BLaER1 treated with 17β-estradiol and CSF1 and Interleukin-3, amounts not matched to agents 10 nM and 100 nM (cell line): Measurements from ENCODE around the gene FABP7.

Experiments used
- H3K27ac ChIP-seq, 11 experiments: shearing (Covaris generic); formaldehyde crosslinking; 2 replicates each; pipeline ENCODE4 v1.8.1; 2022
- H3K27me3 ChIP-seq, 11 experiments: shearing (Covaris generic); formaldehyde crosslinking; 2 replicates each; pipeline ENCODE4 v1.8.1; 2022
- H3K36me3 ChIP-seq, 11 experiments: shearing (Covaris generic); formaldehyde crosslinking; 2 replicates each; pipeline ENCODE4 v1.8.1; 2022
- H3K4me1 ChIP-seq, 10 experiments: shearing (Covaris generic); formaldehyde crosslinking; 2 replicates each; pipeline ENCODE4 v1.8.1; 2022
- H3K4me2 ChIP-seq, 11 experiments: shearing (Covaris generic); formaldehyde crosslinking; 2 replicates each; pipeline ENCODE4 v1.8.1; 2022
- H3K4me3 ChIP-seq, 10 experiments: shearing (Covaris generic); formaldehyde crosslinking; 2 replicates each; pipeline ENCODE4 v1.8.1; 2022
- H3K9ac ChIP-seq, 11 experiments: shearing (Covaris generic); formaldehyde crosslinking; 2 replicates each; pipeline ENCODE4 v1.8.1; 2022
- H3K9me3 ChIP-seq, 11 experiments: shearing (Covaris generic); formaldehyde crosslinking; replicated peaks in 1 of 11; 2 replicates each; pipeline ENCODE4 v1.8.1; 2022
- H4K20me1 ChIP-seq, 11 experiments: shearing (Covaris generic); formaldehyde crosslinking; 2 replicates each; pipeline ENCODE4 v1.8.1; 2022
- Cebpa-rat ChIP-seq, 11 experiments: shearing (Covaris generic); IDR thresholded peaks; 2 replicates each; pipeline ENCODE4 v1.8.1; 2022

The FABP7 gene

DNA sequence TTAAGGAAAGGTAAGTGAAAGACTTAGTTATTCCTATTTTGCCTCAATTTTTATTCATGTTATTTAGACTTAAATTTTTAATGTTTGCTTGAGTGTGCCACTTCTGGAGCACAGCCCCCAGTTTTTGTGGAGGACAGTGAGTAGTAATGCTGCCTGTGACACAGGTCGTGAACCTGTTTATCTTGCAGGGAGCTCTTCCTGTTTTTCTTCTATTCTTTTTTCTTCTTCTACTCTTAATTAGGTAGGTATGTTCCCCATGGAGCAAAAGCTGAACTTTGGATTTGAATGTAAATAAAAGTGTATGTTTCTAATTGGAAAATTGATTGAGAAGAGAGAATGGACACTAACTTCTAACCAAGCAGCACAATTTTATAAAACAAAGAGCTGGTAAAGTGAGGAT lies 21.9 kb downstream of the FABP7 start:
- Histone ChIP-seq H3K4me1 (0 out of 20 replicates have a peak, but pooled peaks cover 0 to 3% (median 0%) of the 10 kb centered on the region in 10 experiments), H3K9ac (no peak overlapping the region)

DNA sequence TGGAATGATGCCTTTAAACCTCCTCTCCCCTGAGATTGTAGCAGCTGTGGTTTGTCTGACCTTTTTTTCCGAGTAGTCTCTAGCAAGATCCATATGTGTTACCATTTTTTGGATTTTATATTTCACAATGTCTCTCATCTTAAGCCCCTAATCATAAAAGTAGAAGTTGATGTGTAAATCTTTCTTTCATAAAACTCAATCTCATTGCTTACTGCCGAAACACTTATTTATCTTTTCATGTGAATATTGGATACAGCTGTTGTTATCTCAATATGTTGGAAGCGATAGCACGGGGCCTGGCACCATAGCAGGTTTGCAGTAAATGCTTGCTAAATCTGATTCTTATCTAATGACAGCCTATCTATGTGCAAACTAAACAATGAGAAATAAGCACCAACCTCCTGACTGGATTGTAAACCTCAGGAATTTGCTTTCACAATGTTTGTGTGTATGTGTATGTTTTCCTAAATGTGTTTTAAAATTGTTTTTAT lies 23.7 kb downstream of the FABP7 start:
- H3K4me1 ChIP-seq = peaks cover 0 to 3% (median 0%) of the 10 kb centered on the region in 10 experiments; a peak in 1 of 20 replicates
- no peaks in the 10 kb centered on the region for H3K27me3 ChIP-seq
- H3K9ac ChIP-seq = no peak overlapping the region
- no peaks in the 10 kb centered on the region for H4K20me1 ChIP-seq
- peak overlapping the region in 1 of 11 experiments; percentile 4; a peak in 2 of 22 replicates for H3K4me2 ChIP-seq
- H3K9me3 ChIP-seq = no peaks in the 10 kb centered on the region
- H3K36me3 ChIP-seq = no peaks in the 10 kb centered on the region
- TF ChIP-seq Cebpa-rat (IDR thresholded peaks at IDR 0.05) = no peak
- H3K4me3 ChIP-seq = no peak overlapping the region
- H3K27ac ChIP-seq = no peak overlapping the region

More for the DNA sequence above, 21.9 kb downstream of the FABP7 start:
- TF ChIP-seq Cebpa-rat (IDR thresholded peaks at IDR 0.05) = no peak
- Histone ChIP-seq H3K27me3 (no peaks in the 10 kb centered on the region), H3K27ac (no peak overlapping the region), H3K9me3 (no peaks in the 10 kb centered on the region), H3K4me2 (no peak overlapping the region), H3K4me3 (no peak overlapping the region), H4K20me1 (no peaks in the 10 kb centered on the region), H3K36me3 (no peaks in the 10 kb centered on the region)

DNA sequence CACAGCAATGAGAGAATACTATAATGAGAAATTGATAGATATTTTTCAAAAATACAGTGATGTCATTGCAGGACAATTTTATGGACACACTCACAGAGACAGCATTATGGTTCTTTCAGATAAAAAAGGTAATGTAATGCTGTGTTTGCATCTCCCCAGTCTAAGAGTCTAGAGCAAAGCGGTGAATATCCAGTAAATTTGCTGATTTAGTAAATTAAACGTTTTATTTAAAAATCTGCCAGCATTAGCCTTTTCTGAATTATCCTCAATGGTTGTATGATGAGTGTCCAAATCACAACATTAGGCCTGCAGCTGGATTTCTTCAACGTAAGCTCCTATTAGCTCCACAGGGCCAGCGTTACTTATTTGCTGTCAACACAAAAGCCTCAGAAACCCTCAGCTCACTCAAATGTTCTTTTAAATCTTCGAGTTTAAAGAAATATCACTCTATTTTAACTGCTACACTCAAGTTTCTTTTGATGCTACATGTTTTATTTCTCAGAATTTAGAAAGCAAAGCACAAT lies 25.5 kb downstream of the FABP7 start:
- Histone ChIP-seq H3K4me3 (no peak overlapping the region), H3K9me3 (no peaks in the 10 kb centered on the region), H3K4me1 (peaks cover 0 to 3% (median 0%) of the 10 kb centered on the region in 10 experiments; a peak in 1 of 20 replicates), H3K27me3 (no peaks in the 10 kb centered on the region), H4K20me1 (no peaks in the 10 kb centered on the region), H3K27ac (no peak overlapping the region; a peak in 1 of 22 replicates), H3K9ac (no peak overlapping the region), H3K4me2 (no peak overlapping the region), H3K36me3 (no peaks in the 10 kb centered on the region)
- TF ChIP-seq Cebpa-rat (IDR thresholded peaks at IDR 0.05) = no peak

DNA sequence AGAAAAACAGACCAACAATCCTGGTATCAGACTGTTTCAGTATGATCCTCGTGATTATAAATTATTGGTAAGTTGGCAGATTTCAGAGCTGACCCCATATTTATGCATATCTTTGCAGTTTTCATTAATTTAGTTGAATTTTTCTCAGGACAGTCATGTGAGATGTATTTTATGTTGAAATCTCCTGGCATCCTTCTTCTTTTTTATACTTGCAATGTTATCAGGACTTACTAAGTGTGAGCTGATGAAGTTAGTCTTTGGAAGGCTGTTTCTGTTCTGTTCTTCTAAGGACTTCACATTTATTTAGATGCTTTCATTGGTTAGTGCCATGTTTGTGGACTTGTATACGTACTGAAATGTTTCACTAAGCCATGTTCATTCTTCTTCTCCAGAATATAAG lies 26.8 kb downstream of the FABP7 start:
- Histone ChIP-seq H3K27me3 (no peaks in the 10 kb centered on the region), H3K4me2 (no peak overlapping the region), H3K27ac (peak overlapping the region in 1 of 11 experiments; percentile 63; a peak in 1 of 22 replicates), H3K9ac (no peak overlapping the region), H3K9me3 (no peaks in the 10 kb centered on the region), H4K20me1 (no peaks in the 10 kb centered on the region), H3K4me3 (no peak overlapping the region), H3K4me1 (peaks cover 0 to 3% (median 0%) of the 10 kb centered on the region in 10 experiments; a peak in 1 of 20 replicates), H3K36me3 (no peaks in the 10 kb centered on the region)
- no peak for TF ChIP-seq Cebpa-rat (IDR thresholded peaks at IDR 0.05)

DNA sequence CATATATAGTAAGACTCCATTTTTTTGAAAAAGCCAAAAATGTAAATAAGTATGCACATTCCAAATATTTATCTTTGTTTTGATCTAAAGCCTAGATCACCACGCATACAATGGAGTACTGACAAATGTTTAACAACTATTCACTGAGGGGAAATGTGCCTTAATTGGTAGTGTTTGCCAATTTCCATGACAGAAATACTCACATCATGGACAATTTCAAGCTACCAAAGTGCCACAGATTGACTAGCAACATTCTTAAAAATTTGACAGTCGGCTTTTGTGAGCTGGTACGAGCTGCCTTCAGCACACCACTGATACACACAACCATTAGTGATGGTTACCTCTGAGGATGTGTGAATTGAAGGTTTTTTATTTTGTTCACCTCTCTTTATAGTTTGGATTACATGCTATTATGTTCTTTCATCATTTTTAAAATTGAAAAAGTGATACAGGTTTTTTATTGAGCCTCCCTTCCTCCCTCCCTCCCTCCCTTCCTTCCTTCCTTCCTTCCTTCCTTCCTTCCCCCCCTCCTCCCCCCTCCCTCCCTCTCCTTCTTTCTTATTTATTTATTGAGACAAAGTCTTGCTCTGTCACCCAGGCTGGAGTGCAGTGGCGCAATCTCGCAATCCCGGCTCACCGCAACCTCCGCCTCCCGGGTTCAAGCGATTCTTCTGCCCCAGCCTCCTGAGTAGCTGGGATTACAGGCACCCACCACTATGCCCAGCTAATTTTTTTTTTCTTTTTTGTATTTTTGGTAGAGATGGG lies 28.8 kb downstream of the FABP7 start:
- no peak for TF ChIP-seq Cebpa-rat (IDR thresholded peaks at IDR 0.05)
- Histone ChIP-seq H3K4me3 (no peak overlapping the region), H3K27ac (no peak overlapping the region)

DNA sequence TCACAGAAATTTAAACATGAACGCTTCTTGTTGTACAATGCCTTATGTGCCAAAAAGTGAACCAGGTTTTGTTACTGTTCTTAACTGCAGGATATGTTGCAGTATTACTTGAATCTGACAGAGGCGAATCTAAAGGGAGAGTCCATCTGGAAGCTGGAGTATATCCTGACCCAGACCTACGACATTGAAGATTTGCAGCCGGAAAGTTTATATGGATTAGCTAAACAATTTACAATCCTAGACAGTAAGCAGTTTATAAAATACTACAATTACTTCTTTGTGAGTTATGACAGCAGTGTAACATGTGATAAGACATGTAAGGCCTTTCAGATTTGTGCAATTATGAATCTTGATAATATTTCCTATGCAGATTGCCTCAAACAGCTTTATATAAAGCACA lies 29.5 kb downstream of the FABP7 start:
- Histone ChIP-seq H3K9ac (no peak overlapping the region), H3K9me3 (no peaks in the 10 kb centered on the region), H3K27ac (no peak overlapping the region), H3K27me3 (no peaks in the 10 kb centered on the region), H3K4me1 (peaks cover 0 to 3% (median 0%) of the 10 kb centered on the region in 10 experiments; a peak in 1 of 20 replicates), H3K4me2 (no peak overlapping the region), H3K4me3 (no peak overlapping the region), H3K36me3 (no peaks in the 10 kb centered on the region), H4K20me1 (no peaks in the 10 kb centered on the region)
- TF ChIP-seq Cebpa-rat (IDR thresholded peaks at IDR 0.05) = no peak

More for the DNA sequence above, 28.8 kb downstream of the FABP7 start:
- no peaks in the 10 kb centered on the region for H3K27me3 ChIP-seq
- no peaks in the 10 kb centered on the region for H3K9me3 ChIP-seq
- no peaks in the 10 kb centered on the region for H4K20me1 ChIP-seq
- H3K4me1 ChIP-seq = peaks cover 0 to 3% (median 0%) of the 10 kb centered on the region in 10 experiments; a peak in 1 of 20 replicates
- H3K4me2 ChIP-seq = no peak overlapping the region
- H3K9ac ChIP-seq = no peak overlapping the region
- no peaks in the 10 kb centered on the region for H3K36me3 ChIP-seq

DNA sequence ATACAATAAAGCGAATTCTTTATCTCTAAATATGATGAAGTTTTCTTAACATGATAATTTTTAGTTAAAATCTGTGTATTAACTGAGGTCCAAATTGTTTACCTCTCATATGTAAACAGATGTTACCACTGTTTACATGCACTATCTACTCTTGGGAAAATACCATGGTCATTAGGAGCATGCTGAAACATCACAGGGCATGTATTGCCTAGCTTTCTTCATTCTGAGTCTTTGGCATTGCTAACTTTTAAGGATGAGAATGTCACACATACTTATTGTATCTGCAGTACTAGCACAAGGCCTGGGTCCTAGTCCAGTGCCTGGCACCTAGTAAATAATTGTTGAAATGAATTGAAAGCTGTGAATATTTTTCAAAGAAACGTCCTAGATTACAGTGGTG lies 30.2 kb downstream of the FABP7 start:
- Histone ChIP-seq H3K27me3 (no peaks in the 10 kb centered on the region), H4K20me1 (no peaks in the 10 kb centered on the region), H3K9me3 (no peaks in the 10 kb centered on the region), H3K4me2 (no peak overlapping the region), H3K36me3 (no peaks in the 10 kb centered on the region), H3K4me1 (peaks cover 0 to 3% (median 0%) of the 10 kb centered on the region in 10 experiments; a peak in 1 of 20 replicates), H3K4me3 (no peak overlapping the region), H3K27ac (no peak overlapping the region), H3K9ac (no peak overlapping the region)
- TF ChIP-seq Cebpa-rat (IDR thresholded peaks at IDR 0.05) = no peak

DNA sequence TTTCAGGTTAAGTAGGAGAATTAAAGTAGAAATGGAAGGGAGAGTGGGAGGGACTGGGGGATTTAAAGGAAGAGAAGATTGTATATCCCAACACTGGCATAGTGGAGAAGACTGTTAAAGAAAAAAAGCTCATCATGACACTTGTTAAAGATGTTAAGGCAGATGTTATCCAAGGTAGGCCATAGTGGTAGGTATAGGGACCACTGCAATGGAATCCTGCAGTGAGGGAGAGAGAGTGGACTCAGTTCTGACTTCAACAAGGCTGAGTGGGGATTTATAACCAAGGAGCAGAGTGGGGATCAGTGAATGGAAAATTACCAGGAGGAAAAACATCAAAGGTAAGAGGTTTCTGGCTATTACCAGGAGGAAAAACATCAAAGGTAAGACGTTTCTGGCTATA lies 30.7 kb downstream of the FABP7 start:
- Histone ChIP-seq H3K9ac (no peak overlapping the region), H3K4me2 (no peak overlapping the region), H3K9me3 (no peaks in the 10 kb centered on the region), H3K4me1 (peaks cover 0 to 3% (median 0%) of the 10 kb centered on the region in 10 experiments; a peak in 1 of 20 replicates), H3K27me3 (no peaks in the 10 kb centered on the region), H3K27ac (no peak overlapping the region), H3K36me3 (no peaks in the 10 kb centered on the region), H4K20me1 (no peaks in the 10 kb centered on the region), H3K4me3 (no peak overlapping the region)
- no peak for TF ChIP-seq Cebpa-rat (IDR thresholded peaks at IDR 0.05)

DNA sequence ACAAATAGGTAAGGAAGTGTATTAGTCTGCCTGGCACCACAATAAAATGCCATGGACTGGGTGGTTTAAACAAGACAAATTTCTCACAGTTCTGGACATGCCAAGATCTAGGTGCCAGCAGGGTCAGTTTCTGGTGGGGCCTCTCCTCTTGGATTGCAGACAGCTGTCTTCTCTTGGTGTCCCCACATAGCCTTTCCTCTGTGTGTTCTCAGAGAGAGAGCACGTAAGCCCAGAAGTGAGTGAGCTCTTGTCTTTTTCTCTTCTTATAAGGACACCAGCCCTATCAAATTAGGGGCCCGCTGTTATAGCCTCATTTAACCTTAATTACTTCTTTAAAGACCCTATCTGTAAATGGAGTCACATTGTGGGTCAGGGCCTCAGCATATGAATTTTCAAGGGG lies 37.8 kb downstream of the FABP7 start:
- H3K27ac ChIP-seq = no peak overlapping the region

More for the DNA sequence above, 37.8 kb downstream of the FABP7 start:
- Histone ChIP-seq H3K9me3 (no peaks in the 10 kb centered on the region), H3K4me2 (no peak overlapping the region), H4K20me1 (no peaks in the 10 kb centered on the region), H3K4me3 (no peak overlapping the region), H3K27me3 (no peaks in the 10 kb centered on the region), H3K9ac (no peak overlapping the region), H3K36me3 (no peaks in the 10 kb centered on the region), H3K4me1 (no peaks in the 10 kb centered on the region)
- TF ChIP-seq Cebpa-rat (IDR thresholded peaks at IDR 0.05) = no peak
